Retinal pigment epithelial cell (primary cell): ENCODE measurements around the gene AGAP1.
A peak's percentile ranks its signal among the peaks of the same experiment; 100 is the strongest.
"Not testable (repeated sequence)": the region's sequence is repeated elsewhere in the genome, so short reads cannot be mapped to it uniquely, and the experiment has no call there.

Experiments used
- DNase-seq: peaks from one replicate; pipeline ENCODE4 v3.0.0-alpha.2; 2010; ENCODE audit warnings: low read depth
- H3K4me3 ChIP-seq: 2 replicates; pipeline ENCODE4 v1.5.1; 2011; ENCODE audit warnings: mild to moderate bottlenecking, low read length, control low read depth, moderate library complexity
- TF ChIP-seq, protein P1 (sequence below): conservative IDR thresholded peaks from 2 replicates; pipeline ENCODE4 v1.5.1; 2011; ENCODE audit warnings: low read depth, low read length, control low read depth, inconsistent platforms

Gene AGAP1

DNA sequence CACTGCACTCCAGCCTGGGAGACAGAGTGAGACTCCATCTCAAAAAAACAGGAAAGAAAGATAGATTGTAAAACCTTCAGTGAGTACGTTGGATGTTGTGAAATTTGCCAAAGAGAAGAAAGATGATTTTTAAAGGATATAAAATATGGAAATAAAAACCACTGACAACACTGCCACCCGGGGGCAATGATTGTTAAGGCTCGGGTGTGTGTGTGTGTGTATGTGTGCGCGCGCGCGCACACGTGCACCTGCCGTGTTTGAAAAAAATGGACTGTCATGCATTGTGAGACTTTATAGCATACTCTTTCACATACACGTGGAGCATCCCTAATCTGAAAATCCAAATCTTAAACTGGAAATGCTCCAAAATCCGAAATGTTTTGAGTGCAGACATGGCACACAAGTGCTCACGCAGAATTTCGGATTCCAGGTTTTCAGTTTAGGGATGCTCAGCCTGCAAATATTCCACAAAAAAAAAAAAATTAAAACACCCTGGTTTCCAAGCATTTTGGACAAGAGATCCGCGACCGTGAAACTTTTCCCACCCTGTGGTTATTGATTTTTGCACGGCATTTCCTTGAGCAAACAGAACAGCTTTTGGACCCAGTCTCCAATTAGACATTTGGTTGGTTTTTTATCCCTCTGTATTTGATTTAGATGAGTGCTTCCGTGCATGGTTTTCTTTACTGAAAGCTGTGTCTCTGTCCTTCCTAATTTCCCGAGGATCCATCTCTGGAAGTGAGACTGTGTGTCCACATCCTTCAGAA is 269.2 kb downstream of the AGAP1 start:
- TF ChIP-seq, protein P1, sequence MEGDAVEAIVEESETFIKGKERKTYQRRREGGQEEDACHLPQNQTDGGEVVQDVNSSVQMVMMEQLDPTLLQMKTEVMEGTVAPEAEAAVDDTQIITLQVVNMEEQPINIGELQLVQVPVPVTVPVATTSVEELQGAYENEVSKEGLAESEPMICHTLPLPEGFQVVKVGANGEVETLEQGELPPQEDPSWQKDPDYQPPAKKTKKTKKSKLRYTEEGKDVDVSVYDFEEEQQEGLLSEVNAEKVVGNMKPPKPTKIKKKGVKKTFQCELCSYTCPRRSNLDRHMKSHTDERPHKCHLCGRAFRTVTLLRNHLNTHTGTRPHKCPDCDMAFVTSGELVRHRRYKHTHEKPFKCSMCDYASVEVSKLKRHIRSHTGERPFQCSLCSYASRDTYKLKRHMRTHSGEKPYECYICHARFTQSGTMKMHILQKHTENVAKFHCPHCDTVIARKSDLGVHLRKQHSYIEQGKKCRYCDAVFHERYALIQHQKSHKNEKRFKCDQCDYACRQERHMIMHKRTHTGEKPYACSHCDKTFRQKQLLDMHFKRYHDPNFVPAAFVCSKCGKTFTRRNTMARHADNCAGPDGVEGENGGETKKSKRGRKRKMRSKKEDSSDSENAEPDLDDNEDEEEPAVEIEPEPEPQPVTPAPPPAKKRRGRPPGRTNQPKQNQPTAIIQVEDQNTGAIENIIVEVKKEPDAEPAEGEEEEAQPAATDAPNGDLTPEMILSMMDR = peak; percentile 17
- DNase-seq = no peak

DNA sequence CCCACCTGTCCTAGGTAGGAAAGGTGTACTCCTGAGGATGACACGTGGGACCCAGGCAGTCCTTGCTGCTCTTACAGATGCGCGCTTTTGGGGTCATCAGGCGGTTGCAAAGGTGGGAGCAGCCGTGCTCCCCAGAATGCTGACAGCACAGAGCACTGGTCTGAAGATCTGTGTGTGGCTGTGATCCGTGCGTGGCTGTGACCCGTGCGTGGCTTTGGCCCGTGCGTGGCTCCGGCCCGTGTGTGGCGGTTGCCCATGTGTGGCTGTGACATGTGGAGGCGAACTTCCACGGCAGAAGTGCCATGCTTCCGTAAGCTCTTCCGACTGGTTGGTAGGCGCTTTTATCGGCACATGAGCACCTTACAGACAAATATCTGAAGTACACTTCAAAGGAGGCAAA is 270.0 kb downstream of the AGAP1 start:
- TF ChIP-seq, protein P1 = no peak
- H3K4me3 ChIP-seq = no peak overlapping the region

More for the DNA sequence above, 269.2 kb downstream of the AGAP1 start:
- no peak overlapping the region for H3K4me3 ChIP-seq

DNA sequence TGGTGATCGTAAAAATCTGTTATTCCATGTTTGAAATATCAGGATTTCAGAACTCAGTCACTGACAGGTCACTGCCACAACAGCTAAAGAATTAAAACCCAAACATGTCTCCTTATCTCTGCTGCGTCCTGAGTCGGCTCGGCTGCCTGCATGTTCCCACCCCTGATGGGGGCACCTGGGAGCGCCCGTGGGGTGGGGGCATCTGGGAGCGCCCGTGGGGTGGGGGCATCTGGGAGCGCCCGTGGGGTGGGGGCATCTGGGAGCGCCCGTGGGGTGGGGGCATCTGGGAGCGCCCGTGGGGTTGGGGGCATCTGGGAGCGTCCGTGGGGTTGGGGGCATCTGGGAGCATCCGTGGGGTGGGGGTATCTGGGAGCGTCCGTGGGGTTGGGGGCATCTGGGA is 270.6 kb downstream of the AGAP1 start:
- not testable (repeated sequence) for H3K4me3 ChIP-seq, DNase-seq

More for the DNA sequence above, 270.0 kb downstream of the AGAP1 start:
- no peak for DNase-seq

DNA sequence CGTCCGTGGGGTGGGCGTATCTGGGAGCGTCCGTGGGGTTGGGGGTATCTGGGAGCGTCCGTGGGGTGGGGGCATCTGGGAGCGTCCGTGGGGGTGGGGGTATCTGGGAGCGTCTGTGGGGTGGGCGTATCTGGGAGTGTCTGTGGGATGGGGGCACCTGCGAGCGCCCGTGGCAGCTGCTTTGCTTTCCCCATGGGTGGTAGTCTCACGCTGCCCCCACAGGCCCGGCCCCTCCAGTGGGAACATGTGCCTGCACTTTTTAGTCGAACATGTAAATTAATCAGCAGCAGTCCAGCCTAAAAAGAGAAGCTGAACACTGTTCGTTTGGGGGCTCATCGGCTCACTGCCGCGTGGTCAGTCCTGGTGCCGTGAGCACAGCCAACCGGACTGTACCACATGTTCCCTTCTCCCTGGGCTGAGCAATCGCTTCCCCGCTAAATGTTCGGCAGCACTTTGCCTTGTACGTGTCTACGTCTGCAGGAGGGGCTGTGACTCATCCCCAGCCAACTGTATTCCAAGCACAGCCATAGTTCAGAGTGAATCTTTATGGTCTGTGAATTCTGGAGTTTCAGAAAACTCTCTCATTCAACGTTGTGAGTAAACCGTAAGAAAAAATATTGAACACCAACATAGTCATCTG is 271.5 kb downstream of the AGAP1 start:
- H3K4me3 ChIP-seq = no peak overlapping the region
- DNase-seq = no peak
- TF ChIP-seq, protein P1 = no peak

DNA sequence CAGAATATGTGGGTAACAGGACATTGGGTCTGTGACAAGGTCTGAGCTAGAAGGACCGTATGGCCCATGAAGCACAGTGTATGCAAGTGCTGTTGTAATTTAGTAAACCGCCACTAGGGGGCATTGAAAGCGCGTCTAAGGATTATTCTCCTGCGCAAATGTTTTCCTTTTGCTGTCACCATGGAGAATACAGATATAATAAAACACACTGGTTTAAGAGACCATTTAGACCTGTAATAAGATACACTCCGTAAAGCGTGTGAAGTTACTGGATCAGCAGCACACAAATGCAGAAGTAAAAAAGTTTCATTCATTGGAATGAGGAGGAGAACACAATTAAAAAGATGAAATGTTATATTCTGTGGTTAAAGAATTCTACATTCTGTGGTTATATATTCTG is 272.4 kb downstream of the AGAP1 start:
- DNase-seq = peak; percentile 36

DNA sequence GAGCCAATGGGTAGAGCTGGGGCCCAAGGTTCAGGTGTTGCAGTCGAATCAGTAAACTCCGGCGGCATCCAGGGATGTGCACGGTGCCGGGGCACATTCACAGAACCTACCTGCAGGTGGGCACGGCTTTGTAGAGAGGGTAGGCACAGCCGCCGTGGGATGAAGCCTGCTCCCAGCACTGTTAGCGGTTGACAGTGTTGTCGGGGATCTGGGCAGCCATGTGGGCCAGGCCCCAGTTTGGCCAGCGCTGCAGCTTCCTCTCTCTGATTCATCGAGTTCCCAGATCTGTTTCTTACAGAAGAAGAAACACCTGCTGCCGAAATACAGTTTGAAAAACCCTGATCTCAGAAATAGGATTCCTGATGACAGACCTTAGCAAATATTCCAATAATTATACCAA is 274.8 kb downstream of the AGAP1 start:
- TF ChIP-seq, protein P1 = no peak

More for the DNA sequence above, 272.4 kb downstream of the AGAP1 start:
- TF ChIP-seq, protein P1 = peak; percentile 85
- no peak overlapping the region for H3K4me3 ChIP-seq

DNA sequence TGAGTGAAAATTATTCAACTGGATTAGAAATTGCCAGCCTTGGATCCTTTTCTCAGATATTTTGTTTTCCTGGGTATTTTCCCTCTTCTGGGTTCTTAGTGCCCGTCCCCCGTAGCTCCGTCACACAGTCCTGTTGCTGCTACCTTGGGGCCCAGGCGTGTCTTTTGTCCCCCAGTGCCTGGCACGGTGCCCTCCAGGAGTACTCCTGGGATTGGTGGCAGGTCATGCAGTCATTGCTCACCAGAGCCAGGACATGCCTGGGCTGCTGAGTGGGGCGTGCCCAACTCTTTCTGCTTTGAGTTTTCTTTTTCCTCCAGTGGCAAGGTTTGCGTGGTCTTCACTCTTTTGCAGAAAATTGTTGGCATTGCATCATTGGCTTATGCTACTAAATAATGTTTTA is 275.2 kb downstream of the AGAP1 start:
- DNase-seq = no peak
- H3K4me3 ChIP-seq = no peak overlapping the region

More for the DNA sequence above, 274.8 kb downstream of the AGAP1 start:
- no peak for DNase-seq
- no peak overlapping the region for H3K4me3 ChIP-seq

More for the DNA sequence above, 275.2 kb downstream of the AGAP1 start:
- TF ChIP-seq, protein P1 = no peak
